ENCODE measurements around the gene AACS.

AACS gene

GRCh38 chr12:125184213-125184967, 119.2 kb downstream of the AACS start:
- DNase-seq (ENCODE audit: low read depth in 2 of 2), result no peak

DNA sequence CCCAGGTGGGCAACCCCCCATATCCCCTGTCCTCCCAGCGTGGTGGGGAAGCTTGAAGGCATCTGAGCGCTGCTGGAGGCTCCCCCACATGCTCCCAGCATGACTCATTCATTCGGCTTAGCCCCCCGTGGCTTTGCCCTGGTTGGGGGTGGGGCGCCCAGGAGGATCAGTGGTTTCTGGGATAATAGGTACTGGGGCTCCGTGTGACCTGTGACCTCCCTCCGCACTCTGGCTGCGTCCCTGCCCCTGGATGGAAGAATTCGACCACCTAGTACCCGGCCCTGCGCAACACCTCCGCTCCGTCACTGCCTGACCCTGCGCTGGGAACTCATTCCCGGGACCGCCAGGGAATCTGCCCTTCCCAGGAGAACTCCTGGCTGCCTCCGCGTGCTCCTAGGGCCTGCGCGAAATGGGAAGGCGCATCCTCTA, 120.1 kb downstream of the AACS start:
- no peak for DNase-seq (ENCODE audit: low read depth in 2 of 2)

GRCh38 chr12:125185740-125186470, 120.7 kb downstream of the AACS start, which contains the start of gene TMEM132B:
Gene TMEM132B, plus strand, starts transcription at chr12:125186386.
- DNase-seq (ENCODE audit: low read depth in 2 of 2), result peak; percentile 10 to 34

DNA sequence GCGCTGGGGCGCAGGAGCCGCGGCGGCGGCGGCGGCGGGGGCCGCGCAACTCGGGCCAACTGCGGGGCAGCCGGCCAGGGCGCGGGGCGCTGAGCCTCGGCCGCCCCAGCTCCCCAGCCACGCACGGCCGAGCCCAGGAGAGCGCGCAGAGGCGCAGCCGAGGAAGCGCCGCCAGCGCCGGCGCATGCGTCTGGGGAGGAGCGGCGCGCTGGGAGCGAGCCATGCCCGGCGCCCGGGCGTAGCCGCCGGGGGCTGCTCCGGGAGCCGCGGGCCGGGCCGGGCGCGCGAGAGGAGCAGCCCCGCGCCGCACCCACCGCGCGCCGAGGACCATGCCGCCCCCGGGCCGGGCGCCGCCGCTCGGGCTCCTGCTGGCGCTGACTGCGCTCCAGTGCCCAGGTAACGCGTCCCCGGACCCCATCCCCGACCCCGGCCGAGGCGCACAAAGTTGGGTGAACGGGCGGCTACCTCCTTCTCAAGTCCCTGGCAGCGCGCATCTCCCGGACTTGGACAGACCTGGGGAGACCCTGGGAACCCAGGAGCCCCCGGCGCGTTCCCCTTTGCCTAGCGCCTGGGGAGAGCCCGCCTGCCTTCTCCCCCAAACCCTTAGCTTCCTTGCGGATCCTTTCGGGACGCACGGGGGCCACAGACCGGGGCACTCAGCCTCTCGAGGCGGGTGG, 121.4 kb downstream of the AACS start:
- DNase-seq (ENCODE audit: low read depth in 2 of 2), result no peak

GRCh38 chr12:125187148-125187745, 122.0 kb downstream of the AACS start:
- no peak for DNase-seq (ENCODE audit: low read depth in 2 of 2)

DNA sequence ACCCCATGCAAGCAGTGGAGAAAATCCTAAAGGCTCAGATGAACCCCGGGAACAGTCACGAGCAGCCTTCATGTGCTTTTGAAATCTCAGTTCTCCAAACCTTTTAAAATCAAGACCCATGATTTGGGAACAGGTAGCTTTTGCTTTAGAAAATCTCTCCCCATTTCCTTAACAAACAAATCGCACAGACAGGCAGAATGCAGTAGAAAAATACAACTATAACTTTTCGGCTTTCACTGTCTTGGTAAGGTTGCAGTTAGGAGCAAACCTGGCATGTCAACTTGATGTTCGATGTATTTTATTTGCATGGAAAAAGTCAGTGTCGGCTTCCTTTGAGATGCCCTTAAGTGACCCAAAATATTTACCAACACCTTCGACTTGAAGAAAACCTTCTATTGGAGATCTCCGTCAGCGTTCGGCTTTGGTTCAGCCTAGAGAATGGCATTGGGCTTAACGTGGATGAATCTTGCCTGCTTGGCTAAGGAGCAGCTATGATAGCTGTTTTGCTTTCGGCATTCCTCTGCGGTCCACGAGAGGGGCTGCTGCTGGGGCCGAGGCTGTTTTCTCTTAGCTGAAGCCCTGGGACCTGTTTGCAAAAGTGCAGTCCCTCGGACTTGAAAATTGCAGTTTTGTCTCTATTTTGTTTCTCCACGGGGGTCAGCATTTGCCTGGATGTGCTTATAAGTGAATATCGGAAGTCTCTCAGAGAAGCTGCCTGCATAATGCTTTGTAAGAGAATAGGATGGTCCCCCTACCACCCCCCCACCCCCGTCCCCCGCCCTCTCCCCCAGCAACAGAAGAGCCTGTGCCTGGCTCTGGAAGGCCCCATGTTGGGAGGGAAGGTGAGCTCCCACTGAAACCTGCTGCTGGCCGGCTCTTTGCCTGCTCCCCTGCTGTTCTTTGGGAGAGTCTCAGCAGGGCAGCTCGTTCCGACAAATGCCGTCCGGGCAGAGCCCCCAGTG, 122.8 kb downstream of the AACS start:
- no peak for DNase-seq (ENCODE audit: low read depth in 2 of 2)

DNA sequence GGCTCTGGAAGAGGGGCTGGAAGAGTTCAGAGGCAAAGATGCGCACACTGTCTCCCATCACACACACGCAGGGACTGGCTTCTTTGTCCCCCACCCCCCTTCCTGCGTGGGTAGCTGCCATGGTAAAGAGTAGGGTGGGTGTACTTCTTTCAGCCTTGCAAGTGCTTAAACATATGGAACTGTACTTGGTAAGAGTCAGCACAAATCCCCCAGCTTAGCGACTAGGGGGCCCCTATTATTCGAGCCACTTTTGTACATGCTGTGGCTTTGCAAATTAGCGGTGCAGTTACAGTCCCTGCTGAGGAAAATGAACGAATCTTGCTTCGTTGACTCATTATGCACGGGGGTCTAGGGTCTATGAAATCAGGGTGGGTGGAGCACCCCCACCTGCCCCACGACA, 123.8 kb downstream of the AACS start:
- DNase-seq (ENCODE audit: low read depth in 2 of 2), result no peak

- no peak for DNase-seq (ENCODE audit: low read depth in 2 of 2)
These were observed 124.3 kb downstream of the AACS start for GRCh38 chr12:125189502-125189901.

GRCh38 chr12:125191361-125192087, 126.3 kb downstream of the AACS start:
- DNase-seq (ENCODE audit: low read depth in 2 of 2), result no peak

GRCh38 chr12:125192690-125193221, 127.5 kb downstream of the AACS start:
- DNase-seq (ENCODE audit: low read depth in 2 of 2), result no peak

All from stimulated activated CD4-positive, alpha-beta T cell treated with anti-CD3 and anti-CD28 coated beads, Interleukin-15, amount 100 ng/mL, for 48 hours (primary cell).